T-helper 1 cell (primary cell): ENCODE measurements around the gene ROPN1L.

Source experiments
- DNase-seq, 5 donors: peaks; one replicate each; pipeline ENCODE4 v3.0.0-alpha.2; 2012 to 2020

The ROPN1L gene

GRCh38 chr5:10459080-10460055, 17.7 kb downstream of the ROPN1L start:
- no peak for DNase-seq

DNA sequence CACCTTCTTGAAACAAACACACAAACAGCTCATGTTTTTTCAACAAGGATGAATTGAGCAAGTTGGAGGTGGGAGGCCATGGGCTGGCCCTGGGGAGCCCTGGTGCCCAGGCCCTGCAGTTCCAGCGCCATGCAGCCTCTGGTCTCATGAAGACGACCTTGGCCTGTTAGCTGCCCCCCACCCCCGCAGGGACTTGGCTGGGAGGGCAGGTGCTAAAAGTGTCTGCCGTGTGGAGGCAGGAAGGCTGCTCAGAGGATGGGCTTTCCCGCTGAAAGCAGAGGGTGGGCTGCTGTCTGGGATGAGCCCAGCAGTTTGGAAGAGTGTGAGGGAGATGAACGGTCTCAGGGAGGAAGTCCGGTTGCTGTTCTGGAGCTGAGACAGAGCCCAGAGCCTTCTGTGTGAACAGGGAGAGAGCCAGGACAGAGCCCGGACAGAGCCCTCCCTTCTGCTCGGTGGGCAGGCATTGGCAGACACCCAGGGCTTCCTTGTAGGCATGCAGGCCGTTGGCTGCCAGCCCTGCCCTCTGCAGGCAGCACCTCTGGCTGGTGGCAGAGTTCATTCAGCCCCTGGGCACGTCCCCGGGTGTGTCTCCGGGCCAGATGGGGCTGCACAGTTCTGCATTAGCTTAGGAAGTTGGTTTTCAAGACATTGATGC, 18.7 kb downstream of the ROPN1L start:
- DNase-seq, result no peak

DNA sequence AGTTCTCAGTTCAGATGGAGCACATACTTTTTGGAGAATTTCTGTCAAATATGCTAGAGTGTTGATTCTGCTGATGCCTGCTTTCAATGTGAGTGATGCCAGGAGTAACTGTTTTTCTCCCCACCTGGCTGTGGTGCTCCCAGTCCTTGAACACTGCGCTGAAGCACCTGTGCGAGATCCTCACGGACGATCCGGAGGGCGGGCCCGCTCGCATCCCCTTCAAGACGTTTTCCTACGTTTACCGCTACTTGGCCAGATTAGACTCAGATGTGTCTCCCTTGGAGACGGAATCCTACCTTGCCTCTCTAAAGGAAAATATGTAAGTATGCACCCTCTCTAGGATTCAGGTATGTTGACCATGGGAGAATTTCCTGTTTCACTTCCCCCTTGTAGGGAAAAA, 19.4 kb downstream of the ROPN1L start:
- no peak for DNase-seq

DNA sequence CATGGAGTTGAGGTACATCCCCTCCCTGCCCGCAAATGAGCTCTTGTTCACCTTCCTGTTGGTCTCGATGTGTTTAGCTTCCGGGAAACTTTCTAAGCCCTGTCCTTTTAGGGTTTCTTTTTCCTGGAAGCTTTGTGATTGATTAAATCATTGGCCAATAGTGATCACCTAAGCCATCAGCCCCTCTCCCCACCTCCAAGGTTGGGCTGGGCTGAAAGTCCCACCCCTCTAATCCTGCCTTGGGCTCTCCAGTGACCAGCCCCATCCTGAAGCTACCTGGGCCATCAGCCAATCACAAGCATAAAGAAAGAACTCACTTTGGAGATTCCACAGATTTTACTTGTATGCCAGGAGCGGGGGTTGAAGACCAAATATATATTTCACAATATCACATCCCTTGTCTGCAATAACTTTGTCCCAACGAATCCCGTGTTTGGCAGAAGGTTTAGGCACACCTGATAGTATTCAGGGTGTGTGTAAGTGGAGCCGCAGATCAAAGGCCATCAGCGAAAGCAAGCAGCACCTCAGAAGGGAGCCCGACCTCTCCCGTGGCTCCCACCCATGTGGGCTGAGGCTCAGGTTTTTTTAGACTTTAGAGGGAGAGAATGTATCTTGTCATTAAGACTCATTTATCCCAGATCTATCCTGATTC, 20.4 kb downstream of the ROPN1L start:
- DNase-seq, result no peak

GRCh38 chr5:10463566-10463965, 21.9 kb downstream of the ROPN1L start:
- DNase-seq, result no peak

GRCh38 chr5:10464173-10464572, 22.5 kb downstream of the ROPN1L start:
- DNase-seq, result no peak

GRCh38 chr5:10465726-10466125, 24.0 kb downstream of the ROPN1L start:
- DNase-seq, result no peak

DNA sequence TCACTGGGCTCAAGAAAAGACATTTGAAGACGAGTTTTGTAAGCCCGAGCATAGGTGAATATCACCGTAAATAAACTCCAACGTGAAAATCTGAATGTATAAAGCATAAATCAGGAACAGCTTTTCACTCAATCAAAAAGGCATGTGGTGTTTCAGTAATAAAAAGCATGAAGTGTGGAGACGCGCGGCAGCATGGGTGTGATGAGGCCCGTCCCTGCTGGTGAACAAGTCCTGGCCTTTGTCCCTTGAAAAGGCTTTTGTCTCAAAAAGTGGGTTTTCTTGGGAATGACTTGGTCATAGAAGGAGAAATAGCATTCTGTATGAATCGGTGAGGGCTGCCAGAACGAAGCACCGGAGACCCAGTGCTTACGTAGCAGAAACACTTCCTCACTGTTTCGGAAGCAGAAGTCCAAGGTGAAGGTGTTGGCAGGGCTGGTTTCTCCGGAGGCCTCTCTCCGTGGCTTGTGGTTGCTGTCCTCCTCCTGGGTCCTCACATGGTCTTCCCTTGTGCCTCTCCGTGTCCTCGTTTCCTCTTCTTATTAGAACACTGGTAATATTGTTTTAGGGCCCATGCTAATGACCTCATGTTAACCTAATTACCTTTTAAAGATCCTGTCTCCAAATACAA, 24.9 kb downstream of the ROPN1L start:
- no peak for DNase-seq

DNA sequence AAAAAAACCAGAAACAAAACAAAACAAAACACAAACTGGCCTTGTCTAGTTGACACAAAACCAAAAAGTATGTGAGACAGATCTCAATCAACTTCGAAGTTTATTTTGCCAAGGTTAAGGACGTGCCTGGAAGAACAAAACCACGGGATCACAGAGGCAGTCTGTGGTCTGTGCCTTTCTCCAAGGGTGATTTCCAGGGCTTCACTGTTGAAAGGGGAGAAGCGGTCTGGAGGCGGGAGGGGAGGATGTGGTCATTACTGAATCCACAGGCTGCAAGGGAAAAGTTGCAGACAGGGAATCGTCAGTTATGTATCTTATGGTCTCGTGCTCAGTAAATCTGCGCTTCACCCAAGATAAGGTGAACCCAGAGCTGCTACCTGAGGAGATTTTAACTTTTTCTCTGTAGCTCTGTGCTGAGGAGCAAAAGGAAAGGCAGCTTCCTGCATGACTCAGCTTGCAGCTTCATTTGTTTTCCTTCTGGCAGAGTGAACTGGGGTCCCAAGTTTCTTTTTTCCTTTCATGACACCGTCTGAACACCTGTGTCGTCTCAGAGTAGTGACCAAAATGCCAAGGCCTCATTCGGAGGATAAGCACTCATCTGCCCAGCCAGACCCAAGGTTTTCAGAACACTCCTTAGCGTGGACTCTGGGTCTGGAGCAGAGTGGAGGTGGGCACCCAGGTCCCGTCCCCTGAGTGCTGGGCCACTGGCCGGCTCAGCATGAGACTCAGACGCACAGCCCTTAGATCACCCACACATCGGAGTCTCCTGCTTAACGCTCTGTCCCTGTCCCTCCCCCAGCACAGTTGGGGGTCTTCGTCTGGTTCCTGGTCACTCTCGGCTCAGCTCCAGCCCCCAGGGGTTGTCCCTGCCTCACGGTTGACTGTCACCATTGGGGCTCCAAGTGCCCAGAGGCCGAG, 25.9 kb downstream of the ROPN1L start:
- DNase-seq, result no peak

- DNase-seq, result no peak
Observed at GRCh38 chr5:10468256-10468655, 26.6 kb downstream of the ROPN1L start.

DNA sequence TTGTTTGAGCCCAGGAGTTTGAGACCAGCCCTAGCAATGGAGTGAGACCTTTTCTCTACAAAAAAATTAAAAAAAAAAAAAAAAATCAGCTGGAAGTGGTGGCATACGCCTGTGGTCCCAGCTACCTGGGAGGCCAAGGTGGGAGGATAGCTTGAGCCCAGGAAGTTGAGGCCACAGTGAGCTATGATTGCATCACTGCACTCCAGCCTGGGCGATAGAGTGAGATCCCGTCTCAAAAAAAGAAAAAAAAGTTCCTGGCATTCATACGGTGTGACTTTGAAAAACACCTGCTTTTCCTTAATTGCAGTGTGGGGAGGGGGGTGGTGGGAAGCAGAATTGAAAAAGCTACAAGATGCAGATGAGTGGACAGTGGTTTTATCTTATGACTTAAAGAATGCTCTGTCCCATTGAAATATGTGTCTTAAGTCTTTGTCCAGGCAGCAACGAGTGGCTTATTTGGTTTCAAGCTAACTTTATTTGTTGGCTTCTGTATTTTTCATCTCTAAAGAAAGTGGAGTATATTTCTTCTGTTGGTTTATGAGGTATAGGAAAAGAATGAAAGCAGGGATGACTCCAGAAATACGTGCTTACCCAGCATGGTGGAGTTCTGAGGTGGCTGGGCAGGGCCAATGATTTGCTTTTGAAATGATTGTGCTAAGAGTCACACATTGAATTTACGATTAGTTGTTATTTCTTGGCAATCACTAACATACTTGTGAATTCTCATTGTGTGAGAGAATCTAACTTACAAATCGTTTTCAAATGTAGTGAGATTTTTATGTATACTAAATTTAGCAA, 27.8 kb downstream of the ROPN1L start:
- DNase-seq, result no peak

DNA sequence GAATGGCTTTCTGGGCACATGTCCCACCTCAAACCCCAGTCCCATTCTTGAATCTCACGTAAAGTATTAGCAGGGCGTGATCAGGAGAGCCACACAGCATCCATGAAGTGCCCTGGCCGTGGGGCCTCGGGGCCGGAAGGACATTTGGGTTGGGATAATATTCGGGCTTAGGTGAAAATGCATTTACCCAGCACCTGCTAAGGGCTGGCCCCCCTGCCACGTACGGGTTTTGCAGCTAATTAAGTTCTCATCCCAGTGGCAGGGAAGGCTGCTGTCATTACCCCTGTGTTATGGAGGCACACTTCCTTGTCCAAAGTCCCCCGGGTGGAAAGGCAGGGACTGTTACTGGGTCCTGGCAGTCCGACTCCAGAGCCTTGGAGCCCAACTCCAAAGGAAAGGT, 29.0 kb downstream of the ROPN1L start:
- DNase-seq, result no peak

- DNase-seq, result no peak
Observed at GRCh38 chr5:10471677-10472076, 30.0 kb downstream of the ROPN1L start.

GRCh38 chr5:10474521-10475075, 32.9 kb downstream of the ROPN1L start:
- no peak for DNase-seq

DNA sequence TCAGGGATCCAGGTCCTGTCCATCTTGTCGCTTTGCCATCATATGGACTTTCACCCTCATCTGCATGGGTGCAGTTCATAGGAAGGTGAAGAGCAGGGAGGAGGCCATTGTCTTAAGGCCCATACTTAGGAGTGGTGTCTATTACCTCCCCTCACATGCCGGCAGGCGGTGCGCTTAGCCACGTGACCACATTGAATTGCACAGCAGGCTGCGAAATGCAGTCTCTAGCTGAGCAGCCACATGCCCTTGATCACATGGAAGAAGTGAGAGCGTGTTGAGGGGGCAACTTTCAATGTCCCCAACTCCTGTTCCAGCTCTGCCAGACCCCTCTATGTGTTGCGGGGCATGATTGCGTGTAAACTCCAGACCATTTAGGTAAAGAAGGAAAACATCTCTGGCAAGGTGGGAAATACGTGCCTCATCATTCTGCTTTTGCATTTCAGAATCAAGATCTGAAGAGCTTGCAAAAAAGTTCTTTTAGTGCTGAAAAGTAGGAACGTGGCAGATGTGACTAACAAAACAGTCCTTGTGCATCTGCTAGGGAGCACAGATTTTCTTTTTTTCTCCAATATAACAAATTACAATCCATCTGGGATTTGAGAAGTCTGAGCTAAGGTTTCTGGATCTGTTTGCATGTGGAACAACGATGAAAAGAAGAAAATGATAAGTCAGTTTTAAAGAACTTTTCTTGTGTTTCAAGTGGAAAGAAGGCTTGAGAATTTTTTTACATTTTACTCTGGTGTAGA, 34.4 kb downstream of the ROPN1L start:
- no peak for DNase-seq

DNA sequence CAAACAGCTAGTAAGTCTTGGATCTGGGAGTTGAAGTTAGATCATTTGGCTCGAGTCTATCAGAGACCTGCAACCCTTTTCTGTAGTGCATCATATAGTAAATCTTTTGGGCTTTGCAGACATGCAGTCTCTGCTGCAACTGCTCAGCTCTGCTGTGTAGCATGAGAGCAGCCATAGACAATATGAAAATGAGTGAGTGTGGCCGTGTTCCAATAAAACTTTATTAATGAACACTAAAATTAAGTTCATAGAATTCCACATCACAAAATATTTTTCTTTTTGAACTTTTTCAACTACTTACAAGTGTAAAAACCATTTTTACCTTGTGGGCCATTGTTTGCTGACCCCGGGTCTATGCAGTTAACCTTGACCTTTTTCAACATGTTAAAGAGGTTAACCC, 35.2 kb downstream of the ROPN1L start:
- no peak for DNase-seq

- no peak for DNase-seq
Observed at GRCh38 chr5:10477943-10478342, 36.3 kb downstream of the ROPN1L start.

- no peak for DNase-seq
Observed at GRCh38 chr5:10478436-10478835, 36.8 kb downstream of the ROPN1L start.

GRCh38 chr5:10479154-10479721, 37.6 kb downstream of the ROPN1L start:
- DNase-seq, result no peak
